Karpas-422 (cell line): ENCODE measurements around the gene PRKCSH. TPM values are rescaled to one million over a fixed set of nuclear protein-coding genes. Genes with fewer than 3 reads are reported as not detected.

ENCODE experiments used
- DNase-seq: peaks from one replicate; pipeline ENCODE4 v3.0.0-alpha.2; 2015
- H2AFZ ChIP-seq: fragments of 200-600 bp; sonication (generic); 2 replicates; pipeline ENCODE4 v1.6.1; 2014; ENCODE audit warnings: antibody characterized with exemption, low read length, mixed read lengths
- H3K27ac ChIP-seq: fragments of 200-600 bp; sonication (generic); 2 replicates; pipeline ENCODE4 v1.5.1; 2014; ENCODE audit warnings: mild to moderate bottlenecking, low read length, moderate library complexity
- H3K27me3 ChIP-seq: fragments of 200-600 bp; sonication (generic); 2 replicates; pipeline ENCODE4 v1.6.1; 2014; ENCODE audit warnings: low read length, mixed read lengths
- H3K36me3 ChIP-seq: fragments of 200-600 bp; sonication (generic); 2 replicates; pipeline ENCODE4 v1.6.1; 2014; ENCODE audit warnings: low read length, mixed read lengths; ENCODE audit not compliant: insufficient read depth
- H3K4me1 ChIP-seq: fragments of 200-600 bp; sonication (generic); 2 replicates; pipeline ENCODE4 v1.6.1; 2014; ENCODE audit warnings: mild to moderate bottlenecking, low read length, mixed read lengths
- H3K4me2 ChIP-seq: fragments of 200-600 bp; sonication (generic); 2 replicates; pipeline ENCODE4 v1.6.1; 2014; ENCODE audit warnings: low read length, low read depth, mild to moderate bottlenecking; ENCODE audit not compliant: poor library complexity, severe bottlenecking
- H3K4me3 ChIP-seq: fragments of 200-600 bp; sonication (generic); 2 replicates; pipeline ENCODE4 v1.5.1; 2014; ENCODE audit warnings: mild to moderate bottlenecking, antibody characterized with exemption, low read length, mixed read lengths
- H3K79me2 ChIP-seq: fragments of 200-600 bp; sonication (generic); 2 replicates; pipeline ENCODE4 v1.6.1; 2014; ENCODE audit warnings: mild to moderate bottlenecking, low read length, mixed read lengths
- H3K9ac ChIP-seq: fragments of 200-600 bp; sonication (generic); 2 replicates; pipeline ENCODE4 v1.6.0; 2014; ENCODE audit warnings: low read length
- H3K9me2 ChIP-seq: fragments of 200-600 bp; sonication (generic), shearing (Covaris generic); replicated peaks from 2 replicates; pipeline ENCODE4 v1.6.0; 2014; ENCODE audit warnings: mild to moderate bottlenecking, low read length, moderate library complexity; ENCODE audit not compliant: insufficient read depth
- H3K9me3 ChIP-seq: fragments of 300-700, 200-600 bp; sonication (generic); 2 replicates; pipeline ENCODE4 v1.6.1; 2014; ENCODE audit warnings: low read length, mixed read lengths
- H4K20me1 ChIP-seq: fragments of 200-600 bp; sonication (generic); 2 replicates; pipeline ENCODE4 v1.6.1; 2014; ENCODE audit warnings: mild to moderate bottlenecking, antibody characterized with exemption, low read length, low read depth; ENCODE audit not compliant: insufficient read depth
- total RNA-seq: library from RNA; depleted of rRNA; stranded (reverse); fragments of >200 nt; shearing (Covaris generic); gene quantifications from 2 replicates; pipeline ENCODE4 v1.2.3, GENCODE V29; 2014; ENCODE audit warnings: low replicate concordance

The PRKCSH gene
- total RNA-seq, 1 experiment from 2014 or later: 77.3 TPM

DNA sequence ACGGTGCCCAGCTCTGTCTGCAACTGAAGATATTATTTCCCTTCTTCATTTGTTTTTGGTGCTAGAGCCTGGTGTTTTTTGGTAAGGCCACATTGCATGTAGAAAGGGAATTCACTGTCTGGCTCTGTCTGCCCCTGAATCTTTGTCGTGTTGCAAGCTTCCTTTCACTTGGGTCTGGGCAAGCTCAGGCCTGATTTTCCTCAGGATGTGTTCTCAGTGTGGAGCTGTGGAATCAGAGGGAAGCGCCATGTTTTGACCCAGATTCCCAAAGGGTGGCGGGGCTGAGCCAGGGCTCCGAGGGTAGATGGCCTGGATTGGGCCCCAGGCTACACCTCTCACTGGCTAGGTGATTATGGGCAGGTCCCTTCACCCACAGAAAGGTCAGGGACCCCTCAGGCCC, 8.6 kb downstream of the PRKCSH start:
- H3K9me3 ChIP-seq: no peaks in the 10 kb centered on the region
- no peak overlapping the region for H3K4me2 ChIP-seq
- no peak overlapping the region for H2AFZ ChIP-seq
- no peak overlapping the region for H3K4me3 ChIP-seq
- no peak overlapping the region for H3K27ac ChIP-seq
- no peaks in the 10 kb centered on the region for H3K4me1 ChIP-seq
- no peaks in the 10 kb centered on the region for H3K27me3 ChIP-seq
- peaks cover 12% of the 10 kb centered on the region for H3K36me3 ChIP-seq
- no peaks in the 10 kb centered on the region for H3K9me2 ChIP-seq
- H4K20me1 ChIP-seq: no peaks in the 10 kb centered on the region
- no peak overlapping the region for H3K9ac ChIP-seq
- peaks cover 8% of the 10 kb centered on the region; the same call in 1 of the 2 replicates for H3K79me2 ChIP-seq
- no peak for DNase-seq

GRCh38 chr19:11445141-11445540, 9.7 kb downstream of the PRKCSH start:
- Histone ChIP-seq H3K27me3 (no peaks in the 10 kb centered on the region), H2AFZ (no peak overlapping the region), H3K9ac (no peak overlapping the region), H3K27ac (no peak overlapping the region), H3K36me3 (peaks cover 12% of the 10 kb centered on the region), H3K79me2 (peaks cover 8% of the 10 kb centered on the region; the same call in 1 of the 2 replicates), H3K9me3 (no peaks in the 10 kb centered on the region), H3K4me2 (no peak overlapping the region), H3K9me2 (no peaks in the 10 kb centered on the region), H3K4me3 (no peak overlapping the region), H3K4me1 (no peaks in the 10 kb centered on the region), H4K20me1 (no peaks in the 10 kb centered on the region)
- no peak for DNase-seq

GRCh38 chr19:11446271-11446651, 10.8 kb downstream of the PRKCSH start:
- H3K36me3 ChIP-seq: peaks cover 4% of the 10 kb centered on the region
- H4K20me1 ChIP-seq: no peaks in the 10 kb centered on the region
- H3K9ac ChIP-seq: no peak overlapping the region
- H3K4me2 ChIP-seq: no peak overlapping the region
- H2AFZ ChIP-seq: no peak overlapping the region
- H3K4me3 ChIP-seq: no peak overlapping the region
- no peaks in the 10 kb centered on the region for H3K9me3 ChIP-seq
- H3K4me1 ChIP-seq: peaks cover 5% of the 10 kb centered on the region
- no peaks in the 10 kb centered on the region for H3K9me2 ChIP-seq
- no peak overlapping the region for H3K27ac ChIP-seq
- peaks cover 4% of the 10 kb centered on the region; the same call in 1 of the 2 replicates for H3K79me2 ChIP-seq
- DNase-seq: no peak
- H3K27me3 ChIP-seq: no peaks in the 10 kb centered on the region

- H2AFZ ChIP-seq: no peak overlapping the region
- no peaks in the 10 kb centered on the region for H3K9me2 ChIP-seq
- no peak overlapping the region for H3K9ac ChIP-seq
- no peaks in the 10 kb centered on the region for H3K27me3 ChIP-seq
- H3K4me3 ChIP-seq: no peak overlapping the region
- H3K79me2 ChIP-seq: no peaks in the 10 kb centered on the region
- H3K9me3 ChIP-seq: no peaks in the 10 kb centered on the region
- H3K27ac ChIP-seq: no peak overlapping the region
- H4K20me1 ChIP-seq: no peaks in the 10 kb centered on the region
- H3K4me1 ChIP-seq: peaks cover 11% of the 10 kb centered on the region
- H3K4me2 ChIP-seq: no peak overlapping the region
- no peaks in the 10 kb centered on the region; the same call in 1 of the 2 replicates for H3K36me3 ChIP-seq
- peak; percentile 78 for DNase-seq
These were observed 11.3 kb downstream of the PRKCSH start for GRCh38 chr19:11446652-11447301.

DNA sequence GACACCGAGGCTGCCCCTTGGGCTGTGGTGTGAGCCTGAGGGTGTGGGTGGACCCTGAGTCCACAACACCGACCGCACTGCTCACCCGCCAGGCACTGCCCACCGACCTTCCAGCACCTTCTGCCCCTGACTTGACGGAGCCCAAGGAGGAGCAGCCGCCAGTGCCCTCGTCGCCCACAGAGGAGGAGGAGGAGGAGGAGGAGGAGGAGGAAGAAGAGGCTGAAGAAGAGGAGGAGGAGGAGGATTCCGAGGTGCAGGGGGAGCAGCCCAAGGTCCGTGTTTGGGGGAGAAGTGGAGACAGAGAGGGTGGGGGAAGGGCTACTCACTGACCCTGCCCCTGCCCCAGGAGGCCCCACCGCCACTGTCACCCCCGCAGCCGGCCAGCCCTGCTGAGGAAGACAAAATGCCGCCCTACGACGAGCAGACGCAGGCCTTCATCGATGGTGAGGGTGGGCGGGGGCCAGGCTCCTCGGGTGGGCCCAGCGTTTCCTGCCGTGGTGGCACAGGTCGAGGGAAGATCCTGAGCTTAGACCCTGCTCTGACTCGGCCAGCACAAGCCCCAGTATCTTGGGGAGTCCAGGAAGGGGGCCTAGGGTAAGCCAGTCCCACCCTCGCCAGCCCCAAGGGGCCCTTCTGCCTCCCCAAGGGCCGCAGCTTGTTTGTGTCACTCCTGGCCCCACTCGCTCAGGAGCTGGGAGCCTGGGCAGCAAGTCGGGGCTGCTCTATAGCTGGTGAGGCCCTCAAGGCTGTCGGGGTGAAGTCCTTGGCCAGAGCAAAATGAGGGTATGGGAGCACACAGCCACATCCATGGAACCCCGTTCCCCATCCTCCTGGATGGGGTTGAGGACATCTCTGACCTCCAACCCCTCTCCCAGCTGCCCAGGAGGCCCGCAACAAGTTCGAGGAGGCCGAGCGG, 12.2 kb downstream of the PRKCSH start:
- Histone ChIP-seq H4K20me1 (no peaks in the 10 kb centered on the region), H3K4me3 (no peak overlapping the region), H3K9ac (no peak overlapping the region), H3K27me3 (no peaks in the 10 kb centered on the region), H3K4me2 (no peak overlapping the region), H3K36me3 (no peaks in the 10 kb centered on the region; the same call in 1 of the 2 replicates), H2AFZ (no peak overlapping the region), H3K4me1 (peaks cover 19% of the 10 kb centered on the region), H3K9me2 (no peaks in the 10 kb centered on the region), H3K79me2 (no peaks in the 10 kb centered on the region), H3K9me3 (no peaks in the 10 kb centered on the region), H3K27ac (no peak overlapping the region)
- no peak for DNase-seq

- no peak overlapping the region for H3K27ac ChIP-seq
- H3K79me2 ChIP-seq: no peaks in the 10 kb centered on the region
- H3K9me3 ChIP-seq: no peaks in the 10 kb centered on the region
- H3K36me3 ChIP-seq: no peaks in the 10 kb centered on the region; the same call in 1 of the 2 replicates
- no peak overlapping the region for H3K9ac ChIP-seq
- no peak overlapping the region for H3K4me2 ChIP-seq
- no peak overlapping the region for H3K4me3 ChIP-seq
- H3K9me2 ChIP-seq: no peaks in the 10 kb centered on the region
- no peak for DNase-seq
- H4K20me1 ChIP-seq: no peaks in the 10 kb centered on the region
- H3K4me1 ChIP-seq: peaks cover 19% of the 10 kb centered on the region
- no peak overlapping the region for H2AFZ ChIP-seq
- H3K27me3 ChIP-seq: no peaks in the 10 kb centered on the region
These were observed 13.0 kb downstream of the PRKCSH start for GRCh38 chr19:11448410-11448809.

- H3K9me2 ChIP-seq: no peaks in the 10 kb centered on the region
- no peaks in the 10 kb centered on the region for H4K20me1 ChIP-seq
- peaks cover 19% of the 10 kb centered on the region for H3K4me1 ChIP-seq
- peak; percentile 36 for DNase-seq
- H3K27ac ChIP-seq: no peak overlapping the region
- H2AFZ ChIP-seq: no peak overlapping the region
- no peak overlapping the region for H3K4me2 ChIP-seq
- H3K9me3 ChIP-seq: no peaks in the 10 kb centered on the region
- no peaks in the 10 kb centered on the region for H3K79me2 ChIP-seq
- no peak overlapping the region for H3K9ac ChIP-seq
- no peaks in the 10 kb centered on the region for H3K27me3 ChIP-seq
- H3K4me3 ChIP-seq: no peak overlapping the region
- H3K36me3 ChIP-seq: no peaks in the 10 kb centered on the region; the same call in 1 of the 2 replicates
These were observed 13.6 kb downstream of the PRKCSH start for GRCh38 chr19:11448923-11449554.
